Breast epithelium (tissue), 3 donors: ENCODE data around the gene TNS3.

Experiments used
- POLR2A ChIP-seq: fragments of 450-650 bp; IDR thresholded peaks from one replicate; pipeline ENCODE4 v1.6.1; 2016; ENCODE audit warnings: antibody characterized with exemption, mild to moderate bottlenecking, moderate library complexity
- POLR2AphosphoS5 ChIP-seq, 3 donors: sonication (generic); formaldehyde crosslinking; IDR thresholded peaks; one replicate each; pipeline ENCODE4 v1.6.1; 2017; ENCODE audit warnings: antibody characterized with exemption in 3 of 3

GRCh38 chr7:47357863-47358262, 224.0 kb downstream of the TNS3 start:
- TF ChIP-seq POLR2A (no peak), POLR2AphosphoS5 (IDR thresholded peaks at IDR 0.05) (no peak)
